HG03196 (cell line): Measurements from ENCODE around the gene SOWAHB.

ENCODE experiments used
- ATAC-seq: cut with Tn5 transposase; IDR thresholded peaks from one replicate; pipeline ENCODE4 v1.9.1; 2021; ENCODE audit not compliant: unreplicated experiment

SOWAHB gene

GRCh38 chr4:76856243-76857073 lies 41.5 kb downstream of the SOWAHB start:
- no peak for ATAC-seq

- ATAC-seq: no peak
Observed at GRCh38 chr4:76854858-76855257, 43.1 kb downstream of the SOWAHB start.

GRCh38 chr4:76851375-76851774 lies 46.6 kb downstream of the SOWAHB start:
- ATAC-seq: no peak

- no peak for ATAC-seq
Observed at GRCh38 chr4:76850010-76850441, 47.9 kb downstream of the SOWAHB start.
